Measurements from ENCODE around the gene BUB3.

The BUB3 gene

DNA sequence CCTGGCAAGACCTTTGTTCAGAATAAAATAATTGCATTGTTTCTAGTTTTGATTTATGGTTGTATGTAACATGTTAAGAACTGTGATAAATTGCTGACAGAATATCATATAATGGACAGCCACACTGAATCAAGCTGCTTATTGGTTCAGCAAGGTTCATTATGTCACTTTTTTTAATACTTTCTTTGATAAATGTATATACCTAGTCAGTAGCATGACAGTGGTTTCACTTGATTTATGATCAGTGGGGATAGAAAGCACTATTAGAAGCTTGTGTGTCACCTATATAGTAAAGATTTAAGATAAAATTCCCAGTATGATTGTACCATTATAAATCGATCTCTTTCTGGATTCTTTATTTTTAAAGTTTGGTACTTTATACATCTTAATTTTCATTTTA, 4.5 kb downstream of the BUB3 start:
- H3K27me3 ChIP-seq (ENCODE audit: insufficient read depth, low read length), result no peaks in the 10 kb centered on the region
- H3K9ac ChIP-seq (ENCODE audit: low read length), result no peak overlapping the region
- H3K4me3 ChIP-seq (ENCODE audit: low read depth, low read length, poor library complexity, severe bottlenecking), result peak overlapping the region; percentile 13
- no peaks in the 10 kb centered on the region for H3F3A ChIP-seq (ENCODE audit: insufficient read depth, low read length)
- no peaks in the 10 kb centered on the region for H3K9me2 ChIP-seq (ENCODE audit: low read depth, low read length)
- H3K79me2 ChIP-seq (ENCODE audit: insufficient read depth, low read length), result peaks cover 58% of the 10 kb centered on the region
- no peaks in the 10 kb centered on the region for H4K20me1 ChIP-seq (ENCODE audit: insufficient read depth, low read length)
- H2AFZ ChIP-seq (ENCODE audit: low read length), result no peak overlapping the region
- TF ChIP-seq CTCF (IDR thresholded peaks at IDR 0.05; ENCODE audit: low read length), result no peak
- no peak for TF ChIP-seq EZH2 (IDR thresholded peaks at IDR 0.05; ENCODE audit: borderline replicate concordance, low read length)
- no peak overlapping the region for H3K27ac ChIP-seq (ENCODE audit: low read depth, low read length, poor library complexity, severe bottlenecking)
- no peaks in the 10 kb centered on the region for H3K9me3 ChIP-seq (ENCODE audit: low read length)
- peak overlapping the region; percentile 28 for H3K4me2 ChIP-seq (ENCODE audit: low read length)
- peaks cover 58% of the 10 kb centered on the region for H3K4me1 ChIP-seq (ENCODE audit: insufficient read depth, low read length, severe bottlenecking)
- peaks cover 90% of the 10 kb centered on the region for H3K36me3 ChIP-seq (ENCODE audit: insufficient read depth, low read length)

DNA sequence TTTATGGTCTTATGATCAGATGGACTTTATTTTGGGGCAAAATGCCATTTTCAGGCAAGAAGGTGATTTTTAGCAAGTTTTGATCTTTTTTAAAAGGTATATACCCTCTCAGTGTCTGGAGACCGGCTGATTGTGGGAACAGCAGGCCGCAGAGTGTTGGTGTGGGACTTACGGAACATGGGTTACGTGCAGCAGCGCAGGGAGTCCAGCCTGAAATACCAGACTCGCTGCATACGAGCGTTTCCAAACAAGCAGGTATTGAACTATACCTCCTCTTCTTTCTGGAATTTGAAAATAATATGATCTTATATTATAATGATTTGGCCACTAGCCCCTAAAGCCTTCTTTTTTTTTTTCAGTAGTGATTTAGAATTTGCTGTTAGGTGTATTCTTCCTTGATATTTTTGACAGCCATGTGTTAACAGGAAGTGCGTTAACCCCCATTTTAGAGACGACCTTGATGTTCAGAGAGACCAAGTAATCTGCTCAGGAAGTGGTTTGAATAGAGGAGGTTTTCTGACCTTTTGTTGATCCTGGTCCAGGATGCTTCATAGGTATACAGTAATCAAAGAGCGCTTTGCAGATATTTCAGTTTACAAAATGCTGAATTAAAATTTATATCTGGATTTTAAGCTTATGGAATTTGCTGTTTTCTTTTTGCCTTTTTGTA, 6.2 kb downstream of the BUB3 start:
- H3K4me2 ChIP-seq (ENCODE audit: low read length), result no peak overlapping the region

DNA sequence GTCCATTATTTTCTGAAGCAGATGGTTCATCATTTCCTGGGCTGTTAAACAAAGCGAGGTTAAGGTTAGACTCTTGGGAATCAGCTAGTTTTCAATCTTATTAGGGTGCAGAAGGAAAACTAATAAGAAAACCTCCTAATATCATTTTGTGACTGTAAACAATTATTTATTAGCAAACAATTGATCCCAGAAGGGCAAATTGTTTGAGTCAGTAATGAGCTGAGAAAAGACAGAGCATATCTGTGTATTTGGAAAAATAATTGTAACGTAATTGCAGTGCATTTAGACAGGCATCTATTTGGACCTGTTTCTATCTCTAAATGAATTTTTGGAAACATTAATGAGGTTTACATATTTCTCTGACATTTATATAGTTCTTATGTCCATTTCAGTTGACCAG, 10.1 kb downstream of the BUB3 start:
- no peak overlapping the region for H3K4me3 ChIP-seq (ENCODE audit: low read depth, low read length, poor library complexity, severe bottlenecking)
- H3K79me2 ChIP-seq (ENCODE audit: insufficient read depth, low read length), result peaks cover 18% of the 10 kb centered on the region
- H3K9me2 ChIP-seq (ENCODE audit: low read depth, low read length), result no peaks in the 10 kb centered on the region
- H3F3A ChIP-seq (ENCODE audit: insufficient read depth, low read length), result no peaks in the 10 kb centered on the region
- H4K20me1 ChIP-seq (ENCODE audit: insufficient read depth, low read length), result no peaks in the 10 kb centered on the region
- no peaks in the 10 kb centered on the region for H3K27me3 ChIP-seq (ENCODE audit: insufficient read depth, low read length)
- H3K36me3 ChIP-seq (ENCODE audit: insufficient read depth, low read length), result peaks cover 99% of the 10 kb centered on the region
- H2AFZ ChIP-seq (ENCODE audit: low read length), result no peak overlapping the region
- H3K4me2 ChIP-seq (ENCODE audit: low read length), result no peak overlapping the region
- H3K4me1 ChIP-seq (ENCODE audit: insufficient read depth, low read length, severe bottlenecking), result peaks cover 15% of the 10 kb centered on the region
- TF ChIP-seq CTCF (IDR thresholded peaks at IDR 0.05; ENCODE audit: low read length) (no peak), EZH2 (IDR thresholded peaks at IDR 0.05; ENCODE audit: borderline replicate concordance, low read length) (no peak)
- no peak overlapping the region for H3K27ac ChIP-seq (ENCODE audit: low read depth, low read length, poor library complexity, severe bottlenecking)
- H3K9ac ChIP-seq (ENCODE audit: low read length), result no peak overlapping the region
- no peaks in the 10 kb centered on the region for H3K9me3 ChIP-seq (ENCODE audit: low read length)

More for the DNA sequence above, 6.2 kb downstream of the BUB3 start:
- no peaks in the 10 kb centered on the region for H3K27me3 ChIP-seq (ENCODE audit: insufficient read depth, low read length)
- H3K79me2 ChIP-seq (ENCODE audit: insufficient read depth, low read length), result peaks cover 57% of the 10 kb centered on the region
- no peak overlapping the region for H3K9ac ChIP-seq (ENCODE audit: low read length)
- TF ChIP-seq CTCF (IDR thresholded peaks at IDR 0.05; ENCODE audit: low read length) (no peak), EZH2 (IDR thresholded peaks at IDR 0.05; ENCODE audit: borderline replicate concordance, low read length) (no peak)
- H4K20me1 ChIP-seq (ENCODE audit: insufficient read depth, low read length), result no peaks in the 10 kb centered on the region
- H2AFZ ChIP-seq (ENCODE audit: low read length), result no peak overlapping the region
- H3K27ac ChIP-seq (ENCODE audit: low read depth, low read length, poor library complexity, severe bottlenecking), result no peak overlapping the region
- H3K9me2 ChIP-seq (ENCODE audit: low read depth, low read length), result no peaks in the 10 kb centered on the region
- no peaks in the 10 kb centered on the region for H3K9me3 ChIP-seq (ENCODE audit: low read length)
- H3K4me1 ChIP-seq (ENCODE audit: insufficient read depth, low read length, severe bottlenecking), result peaks cover 54% of the 10 kb centered on the region
- H3F3A ChIP-seq (ENCODE audit: insufficient read depth, low read length), result no peaks in the 10 kb centered on the region
- no peak overlapping the region for H3K4me3 ChIP-seq (ENCODE audit: low read depth, low read length, poor library complexity, severe bottlenecking)
- H3K36me3 ChIP-seq (ENCODE audit: insufficient read depth, low read length), result peaks cover 100% of the 10 kb centered on the region
